Right ventricle myocardium superior (tissue), 1 donor: ENCODE measurements around the gene SUSD3. TPM values are rescaled to one million over a fixed set of nuclear protein-coding genes. Genes with fewer than 3 reads are reported as not detected.

Experiments
- ATAC-seq: fragments of 200-7000 bp; cut with Tn5 transposase; one replicate; pipeline ENCODE4 v1.9.1; 2020; ENCODE audit warnings: mild to moderate bottlenecking; ENCODE audit not compliant: poor library complexity
- DNase-seq: peaks from one replicate; pipeline ENCODE4 v3.0.0-alpha.2; 2020
- intact Hi-C: fragments of 100-400 bp; cut with DNase I; formaldehyde crosslinking; loops from one replicate; pipeline ENCODE4 v1.11.2; 2022
- total RNA-seq: library from RNA; stranded (reverse); fragmentation: NEBNext Ultra II Directional; extraction: Animal tissue kit (Norgen Biotek cat#: 25700); gene quantifications from one replicate; pipeline ENCODE4 v1.2.1, GENCODE V29; 2021
- donor health status: DM: no; HTN: yes; CAD: no; lungs with severe emphysema.

Gene SUSD3
- total RNA-seq, 1 donor from 2014 or later, result 0.56 TPM

- DNase-seq (peak; percentile 24), ATAC-seq (no peak)
- intact Hi-C loops, result no loop called here
Observed at GRCh38 chr9:93026640-93027039, 31.9 kb upstream of the SUSD3 start.

- intact Hi-C loops, result no loop called here
- DNase-seq, result no peak
Observed at GRCh38 chr9:93027750-93028149, 30.8 kb upstream of the SUSD3 start.

GRCh38 chr9:93028448-93029006 is 30.0 kb upstream of the SUSD3 start:
- intact Hi-C loops, result no loop called here
- no peak for DNase-seq
- peak; percentile 40 for ATAC-seq

More at GRCh38 chr9:93027750-93028149, 30.8 kb upstream of the SUSD3 start:
- ATAC-seq, result no peak

GRCh38 chr9:93030642-93031628 is 27.6 kb upstream of the SUSD3 start:
- no peak for DNase-seq
- intact Hi-C loops, result no loop called here
- no peak for ATAC-seq

GRCh38 chr9:93031629-93032430 is 26.7 kb upstream of the SUSD3 start:
- peak; percentile 40 for ATAC-seq
- DNase-seq, result no peak

GRCh38 chr9:93032545-93032944 is 26.0 kb upstream of the SUSD3 start:
- intact Hi-C loops, result no loop called here
- DNase-seq (no peak), ATAC-seq (no peak)

More at GRCh38 chr9:93031629-93032430, 26.7 kb upstream of the SUSD3 start:
- intact Hi-C loops, result no loop called here

- intact Hi-C loops, result no loop called here
- DNase-seq (no peak), ATAC-seq (peak; percentile 4)
Observed at GRCh38 chr9:93033531-93033930, 25.0 kb upstream of the SUSD3 start.

GRCh38 chr9:93035106-93035660 is 23.3 kb upstream of the SUSD3 start:
- no peak for DNase-seq

GRCh38 chr9:93035821-93036351 is 22.6 kb upstream of the SUSD3 start:
- intact Hi-C loops, result no loop called here
- ATAC-seq (no peak), DNase-seq (no peak)

More at GRCh38 chr9:93035106-93035660, 23.3 kb upstream of the SUSD3 start:
- intact Hi-C loops, result no loop called here
- ATAC-seq, result no peak

- ATAC-seq (no peak), DNase-seq (no peak)
- intact Hi-C loops, result no loop called here
Observed at GRCh38 chr9:93036887-93037475, 21.5 kb upstream of the SUSD3 start.

- no peak for DNase-seq
- intact Hi-C loops, result no loop called here
- peak; percentile 45 for ATAC-seq
Observed at GRCh38 chr9:93037476-93037971, 21.0 kb upstream of the SUSD3 start.

GRCh38 chr9:93038918-93039317 is 19.6 kb upstream of the SUSD3 start:
- intact Hi-C loops, result no loop called here

GRCh38 chr9:93039456-93039855 is 19.0 kb upstream of the SUSD3 start:
- DNase-seq (no peak), ATAC-seq (no peak)
- intact Hi-C loops, result no loop called here

More at GRCh38 chr9:93038918-93039317, 19.6 kb upstream of the SUSD3 start:
- DNase-seq (no peak), ATAC-seq (no peak)

GRCh38 chr9:93039976-93040375 is 18.5 kb upstream of the SUSD3 start:
- intact Hi-C loops, result no loop called here
- ATAC-seq (no peak), DNase-seq (no peak)

- DNase-seq, result no peak
- intact Hi-C loops, result no loop called here
- ATAC-seq, result no peak
Observed at GRCh38 chr9:93040409-93040808, 18.1 kb upstream of the SUSD3 start.

GRCh38 chr9:93041108-93041802 is 17.2 kb upstream of the SUSD3 start:
- ATAC-seq (no peak), DNase-seq (no peak)

GRCh38 chr9:93043122-93043521 is 15.4 kb upstream of the SUSD3 start:
- DNase-seq (no peak), ATAC-seq (no peak)
- intact Hi-C loops, result no loop called here

More at GRCh38 chr9:93041108-93041802, 17.2 kb upstream of the SUSD3 start:
- intact Hi-C loops, result no loop called here
